Testis (tissue), 2 donors: Measurements from ENCODE around the gene RHBDD1.

ENCODE experiments used
- POLR2A ChIP-seq: fragments of 450-650 bp; IDR thresholded peaks from one replicate; pipeline ENCODE4 v1.6.1; 2017; ENCODE audit warnings: antibody characterized with exemption, mild to moderate bottlenecking, moderate library complexity
- TF ChIP-seq, protein P1 (sequence below), 3 experiments: fragments of 450-650 bp in 2 of 3; fragments of 200-600 bp in 1 of 3; sonication (generic) in 1 of 3; IDR thresholded peaks; one replicate each; pipeline ENCODE4 v1.5.1; 2016 to 2019; ENCODE audit warnings: antibody characterized with exemption in 3 of 3, mild to moderate bottlenecking in 2 of 3, moderate library complexity in 1 of 3

DNA sequence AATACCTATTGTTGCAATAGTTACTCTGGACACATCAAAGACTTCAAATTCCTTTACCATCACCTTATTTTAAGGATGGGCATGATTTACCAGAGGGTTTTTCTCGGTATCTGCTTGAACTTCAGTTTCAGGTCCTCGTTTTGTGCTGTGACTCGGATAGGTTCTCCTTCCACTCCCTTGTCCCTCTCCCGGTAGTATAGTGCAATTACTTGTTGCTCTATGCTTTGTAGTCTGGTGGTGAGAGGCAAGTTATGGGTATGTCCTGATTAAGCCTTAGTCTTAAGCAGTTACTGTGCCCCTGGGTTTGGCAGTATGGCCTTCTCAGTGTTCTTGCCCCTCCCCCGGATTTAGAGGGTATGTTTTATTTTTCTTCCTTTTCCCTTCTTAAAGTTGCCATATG is 96.6 kb downstream of the RHBDD1 start:
- TF ChIP-seq, protein P1, sequence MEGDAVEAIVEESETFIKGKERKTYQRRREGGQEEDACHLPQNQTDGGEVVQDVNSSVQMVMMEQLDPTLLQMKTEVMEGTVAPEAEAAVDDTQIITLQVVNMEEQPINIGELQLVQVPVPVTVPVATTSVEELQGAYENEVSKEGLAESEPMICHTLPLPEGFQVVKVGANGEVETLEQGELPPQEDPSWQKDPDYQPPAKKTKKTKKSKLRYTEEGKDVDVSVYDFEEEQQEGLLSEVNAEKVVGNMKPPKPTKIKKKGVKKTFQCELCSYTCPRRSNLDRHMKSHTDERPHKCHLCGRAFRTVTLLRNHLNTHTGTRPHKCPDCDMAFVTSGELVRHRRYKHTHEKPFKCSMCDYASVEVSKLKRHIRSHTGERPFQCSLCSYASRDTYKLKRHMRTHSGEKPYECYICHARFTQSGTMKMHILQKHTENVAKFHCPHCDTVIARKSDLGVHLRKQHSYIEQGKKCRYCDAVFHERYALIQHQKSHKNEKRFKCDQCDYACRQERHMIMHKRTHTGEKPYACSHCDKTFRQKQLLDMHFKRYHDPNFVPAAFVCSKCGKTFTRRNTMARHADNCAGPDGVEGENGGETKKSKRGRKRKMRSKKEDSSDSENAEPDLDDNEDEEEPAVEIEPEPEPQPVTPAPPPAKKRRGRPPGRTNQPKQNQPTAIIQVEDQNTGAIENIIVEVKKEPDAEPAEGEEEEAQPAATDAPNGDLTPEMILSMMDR (IDR thresholded peaks at IDR 0.05) = no peak
- TF ChIP-seq POLR2A = no peak
